GM19468 (cell line): ENCODE results near the gene GATAD1.
"Not testable (repeated sequence)": the region's sequence is repeated elsewhere in the genome, so short reads cannot be mapped to it uniquely, and the experiment has no call there.

Experiments
- ATAC-seq: cut with Tn5 transposase; IDR thresholded peaks from one replicate; pipeline ENCODE4 v1.9.1; 2021; ENCODE audit warnings: mild to moderate bottlenecking, moderate library complexity, moderate number of reproducible peaks; ENCODE audit not compliant: unreplicated experiment; ENCODE audit errors: extremely low read depth

Gene GATAD1

GRCh38 chr7:92478711-92479110 lies 31.4 kb downstream of the GATAD1 start:
- no peak for ATAC-seq

- not testable (repeated sequence) for ATAC-seq
These were observed 31.9 kb downstream of the GATAD1 start for GRCh38 chr7:92479146-92479545.

- ATAC-seq: not testable (repeated sequence)
These were observed 36.3 kb downstream of the GATAD1 start for GRCh38 chr7:92483624-92484023.

GRCh38 chr7:92484226-92484625 lies 36.9 kb downstream of the GATAD1 start:
- not testable (repeated sequence) for ATAC-seq

GRCh38 chr7:92485267-92485892 lies 38.1 kb downstream of the GATAD1 start:
- ATAC-seq: no peak

- ATAC-seq: no peak
These were observed 38.7 kb downstream of the GATAD1 start for GRCh38 chr7:92485974-92486373.

GRCh38 chr7:92487804-92488203 lies 40.5 kb downstream of the GATAD1 start:
- no peak for ATAC-seq

- ATAC-seq: no peak
These were observed 42.4 kb downstream of the GATAD1 start for GRCh38 chr7:92489634-92490033.

GRCh38 chr7:92496876-92497275 lies 49.6 kb downstream of the GATAD1 start:
- ATAC-seq: no peak

GRCh38 chr7:92498557-92498956 lies 51.3 kb downstream of the GATAD1 start:
- ATAC-seq: no peak

GRCh38 chr7:92503767-92504166 lies 56.5 kb downstream of the GATAD1 start:
- no peak for ATAC-seq

GRCh38 chr7:92504563-92504962 lies 57.3 kb downstream of the GATAD1 start:
- no peak for ATAC-seq

- ATAC-seq: no peak
These were observed 59.1 kb downstream of the GATAD1 start for GRCh38 chr7:92506363-92506762.

GRCh38 chr7:92508946-92509345 lies 61.7 kb downstream of the GATAD1 start:
- ATAC-seq: no peak
